H1 (cell line): ENCODE data around the gene TMEM229B. TPM values are rescaled to one million over a fixed set of nuclear protein-coding genes. Genes with fewer than 3 reads are reported as not detected.

Experiments used
- CTCF ChIA-PET: fragments of 300-600 bp; sonication (Branson Sonifier 250); formaldehyde crosslinking; loops from one replicate; lab custom pipeline; 2021; ENCODE audit not compliant: partially characterized antibody; lab: Charles Lee
- POLR2A ChIA-PET: fragments of 300-600 bp; sonication (Branson Sonifier 250); formaldehyde crosslinking; loops from one replicate; lab custom pipeline; 2021; ENCODE audit warnings: inconsistent platforms; ENCODE audit not compliant: partially characterized antibody; lab: Charles Lee
- DNase-seq, 2 experiments: peaks; one replicate each; pipeline versions ENCODE4 v3.0.0 to v3.0.0-alpha.2; 2010 to 2022; ENCODE audit warnings: low spot score in 2 of 2, low read depth in 1 of 2, mixed read lengths in 1 of 2
- FAIRE-seq: peaks from 2 replicates; lab custom pipeline; 2011; peaks lifted over from hg19 to GRCh38; lab: Jason Lieb, UNC
- H2AFZ ChIP-seq: 2 replicates; pipeline ENCODE4 v1.8.1; 2012; ENCODE audit warnings: low read length, inconsistent platforms
- H2AK5ac ChIP-seq: 2 replicates; pipeline ENCODE4 v1.6.1; 2013; ENCODE audit warnings: low read depth, low read length
- H2BK120ac ChIP-seq: replicated peaks from 2 replicates; pipeline ENCODE3; 2013; ENCODE audit warnings: low read depth, low read length, inconsistent platforms
- H2BK12ac ChIP-seq: 2 replicates; pipeline ENCODE4 v1.6.1; 2013; ENCODE audit warnings: low read depth, low read length
- H2BK15ac ChIP-seq: 2 replicates; pipeline ENCODE4 v1.6.1; 2013; ENCODE audit warnings: low read length
- H2BK20ac ChIP-seq: 2 replicates; pipeline ENCODE4 v1.6.1; 2013; ENCODE audit warnings: low read length
- H2BK5ac ChIP-seq: 2 replicates; pipeline ENCODE4 v1.6.1; 2013; ENCODE audit warnings: low read depth, low read length
- H3K14ac ChIP-seq: 2 replicates; pipeline ENCODE4 v1.6.1; 2013; ENCODE audit warnings: inconsistent platforms; ENCODE audit not compliant: insufficient read length
- H3K18ac ChIP-seq: 2 replicates; pipeline ENCODE4 v1.6.1; 2013; ENCODE audit warnings: low read length; ENCODE audit errors: extremely low read depth
- H3K23ac ChIP-seq: 2 replicates; pipeline ENCODE4 v1.6.1; 2013; ENCODE audit warnings: inconsistent platforms; ENCODE audit not compliant: insufficient read length
- H3K23me2 ChIP-seq: 2 replicates; pipeline ENCODE4 v1.6.1; 2013; ENCODE audit warnings: low read depth, low read length
- H3K27ac ChIP-seq: 2 replicates; pipeline ENCODE4 v1.6.1; 2011; ENCODE audit warnings: low read depth, low read length, inconsistent platforms
- H3K27me3 ChIP-seq, 4 experiments: replicated peaks in 1 of 4; 1 replicate in 1 of 4; 2 replicates in 3 of 4; pipeline versions ENCODE4 v1.6.1 to v1.8.1; 2011 to 2013; ENCODE audit warnings: low read length in 3 of 4, mild to moderate bottlenecking in 3 of 4, inconsistent platforms in 2 of 4, mixed read lengths in 2 of 4, moderate library complexity in 1 of 4; ENCODE audit not compliant: control insufficient read depth in 3 of 4, insufficient read depth in 3 of 4; ENCODE audit errors: extremely low read depth in 1 of 4
- H3K36me3 ChIP-seq, 4 experiments: 2 replicates each; pipeline versions ENCODE4 v1.6.1 to v1.8.1; 2011 to 2013; ENCODE audit warnings: mild to moderate bottlenecking in 4 of 4, low read length in 3 of 4, moderate library complexity in 2 of 4, control low read depth in 1 of 4, inconsistent platforms in 1 of 4; ENCODE audit not compliant: insufficient read depth in 4 of 4, control insufficient read depth in 2 of 4
- H3K4ac ChIP-seq: replicated peaks from 2 replicates; pipeline ENCODE3; 2013; ENCODE audit warnings: low read length, low read depth, mixed read lengths, inconsistent platforms; ENCODE audit not compliant: insufficient read length
- H3K4me1 ChIP-seq, 4 experiments: replicated peaks in 1 of 4; 1 replicate in 1 of 4; 2 replicates in 3 of 4; pipeline versions ENCODE4 v1.6.1 to v1.8.1; 2011 to 2013; ENCODE audit warnings: low read length in 3 of 4, inconsistent platforms in 2 of 4, mixed read lengths in 1 of 4; ENCODE audit not compliant: insufficient read depth in 4 of 4, control insufficient read depth in 3 of 4
- H3K4me2 ChIP-seq, 2 experiments: 2 replicates each; pipeline versions ENCODE4 v1.6.1 to v1.8.1; 2011 to 2013; ENCODE audit warnings: low read depth in 2 of 2, low read length in 2 of 2, control low read depth in 1 of 2, inconsistent platforms in 1 of 2, mild to moderate bottlenecking in 1 of 2; ENCODE audit not compliant: insufficient read depth in 1 of 2
- H3K4me3 ChIP-seq, 4 experiments: fragments of 200-600, 300-600 bp in 1 of 4; sonication (generic), shearing (Covaris generic), sonication (Bioruptor Twin) in 1 of 4; 2 replicates each; pipeline versions ENCODE4 v1.5.1 to v1.8.1; 2011 to 2016; ENCODE audit warnings: low read length in 4 of 4, low read depth in 3 of 4, control low read depth in 2 of 4, inconsistent platforms in 2 of 4, mild to moderate bottlenecking in 2 of 4, mixed read lengths in 1 of 4, moderate library complexity in 1 of 4; ENCODE audit not compliant: insufficient read depth in 2 of 4; ENCODE audit errors: extremely low read depth in 1 of 4
- H3K56ac ChIP-seq: replicated peaks from 2 replicates; pipeline ENCODE3; 2013; ENCODE audit warnings: low read depth, mild to moderate bottlenecking, mixed read lengths, low read length, inconsistent platforms; ENCODE audit not compliant: insufficient read length
- H3K79me1 ChIP-seq: 2 replicates; pipeline ENCODE4 v1.6.1; 2013; ENCODE audit warnings: low read depth, low read length, control low read depth
- H3K79me2 ChIP-seq, 2 experiments: 2 replicates each; pipeline versions ENCODE4 v1.6.1 to v1.8.1; 2012 to 2013; ENCODE audit warnings: low read length in 2 of 2, mild to moderate bottlenecking in 2 of 2, inconsistent platforms in 1 of 2; ENCODE audit not compliant: insufficient read depth in 2 of 2, control insufficient read depth in 1 of 2
- H3K9ac ChIP-seq, 4 experiments: replicated peaks in 1 of 4; 1 replicate in 1 of 4; 2 replicates in 3 of 4; pipeline versions ENCODE4 v1.6.1 to v1.8.1; 2011 to 2013; ENCODE audit warnings: low read depth in 3 of 4, low read length in 3 of 4, control low read depth in 2 of 4, mild to moderate bottlenecking in 2 of 4, moderate library complexity in 2 of 4, inconsistent platforms in 1 of 4; ENCODE audit errors: extremely low read depth in 1 of 4
- H3K9me3 ChIP-seq, 2 experiments: 2 replicates each; pipeline versions ENCODE4 v1.6.1 to v1.8.1; 2012 to 2013; ENCODE audit warnings: mild to moderate bottlenecking in 2 of 2, moderate library complexity in 2 of 2, control low read depth in 1 of 2, inconsistent platforms in 1 of 2, low read depth in 1 of 2, low read length in 1 of 2, mixed read lengths in 1 of 2; ENCODE audit not compliant: insufficient read depth in 2 of 2
- H4K20me1 ChIP-seq, 2 experiments: replicated peaks in 1 of 2; 2 replicates each; pipeline versions ENCODE3 to v1.8.1; 2011 to 2013; ENCODE audit warnings: inconsistent platforms in 2 of 2, low read length in 2 of 2, mild to moderate bottlenecking in 1 of 2; ENCODE audit not compliant: insufficient read depth in 2 of 2, control insufficient read depth in 1 of 2
- H4K5ac ChIP-seq: 2 replicates; pipeline ENCODE4 v1.6.1; 2013; ENCODE audit warnings: low read length, low read depth, mixed read lengths, inconsistent platforms; ENCODE audit not compliant: insufficient read length
- H4K8ac ChIP-seq: 2 replicates; pipeline ENCODE4 v1.8.0; 2013; ENCODE audit warnings: mild to moderate bottlenecking, moderate library complexity, low read length, inconsistent platforms; ENCODE audit not compliant: insufficient read depth; ENCODE audit errors: extremely low read depth
- H4K91ac ChIP-seq: replicated peaks from 2 replicates; pipeline ENCODE3; 2013; ENCODE audit warnings: low read length, mixed read lengths, inconsistent platforms; ENCODE audit not compliant: insufficient read length
- ASH2L ChIP-seq: fragments of 200-600, 300-600 bp; sonication (generic); IDR thresholded peaks from one replicate; pipeline ENCODE4 v1.7.1; 2017; ENCODE audit warnings: low read length
- BACH1 ChIP-seq: IDR thresholded peaks from 2 replicates; pipeline ENCODE4 v1.6.1; 2012; ENCODE audit warnings: low read length, improper control_type of control experiment
- CBX5 ChIP-seq: fragments of 300-800, 300-1000 bp; sonication (generic); IDR thresholded peaks from 2 replicates; pipeline ENCODE4 v1.7.1; 2016; ENCODE audit warnings: antibody characterized with exemption, low read length, low read depth
- CHD2 ChIP-seq: IDR thresholded peaks from 2 replicates; pipeline ENCODE4 v1.6.1; 2012; ENCODE audit warnings: low read length, improper control_type of control experiment
- CREB1 ChIP-seq: IDR thresholded peaks from 2 replicates; pipeline ENCODE4 v1.6.1; 2012; ENCODE audit warnings: inconsistent platforms
- EGR1 ChIP-seq: IDR thresholded peaks from 2 replicates; pipeline ENCODE4 v1.6.1; 2011; ENCODE audit warnings: low read depth, low read length, borderline replicate concordance
- FOSL1 ChIP-seq: IDR thresholded peaks from 2 replicates; pipeline ENCODE4 v1.6.1; 2011; ENCODE audit warnings: mild to moderate bottlenecking, low read depth, low read length, moderate library complexity; ENCODE audit not compliant: insufficient read depth
- GTF2F1 ChIP-seq: IDR thresholded peaks from 2 replicates; pipeline ENCODE4 v1.6.1; 2012; ENCODE audit warnings: low read depth, low read length, improper control_type of control experiment, borderline replicate concordance
- JUN ChIP-seq: IDR thresholded peaks from 2 replicates; pipeline ENCODE4 v1.6.1; 2011; ENCODE audit warnings: low read depth, mild to moderate bottlenecking, improper control_type of control experiment, low read length
- KDM5A ChIP-seq: fragments of 200-600 bp; IDR thresholded peaks from 2 replicates; pipeline ENCODE4 v1.7.1; 2012; ENCODE audit warnings: mild to moderate bottlenecking, low read length, inconsistent platforms, mixed read lengths
- MAX ChIP-seq: IDR thresholded peaks from 2 replicates; pipeline ENCODE4 v1.6.1; 2012; ENCODE audit warnings: inconsistent platforms
- PHF8 ChIP-seq: fragments of 200-600 bp; sonication (generic); conservative IDR thresholded peaks from 2 replicates; pipeline ENCODE4 v1.7.1; 2012; ENCODE audit warnings: low read depth, mild to moderate bottlenecking, inconsistent platforms, low read length, moderate library complexity
- RXRA ChIP-seq: IDR thresholded peaks from 2 replicates; pipeline ENCODE4 v1.6.1; 2011; ENCODE audit warnings: low read depth, mild to moderate bottlenecking, low read length, moderate library complexity; ENCODE audit not compliant: insufficient read depth
- SIX5 ChIP-seq: IDR thresholded peaks from 2 replicates; pipeline ENCODE4 v1.6.1; 2011; ENCODE audit warnings: mild to moderate bottlenecking, low read depth, low read length
- SP1 ChIP-seq: IDR thresholded peaks from 2 replicates; pipeline ENCODE4 v1.6.1; 2011; ENCODE audit warnings: low read depth, low read length
- TEAD4 ChIP-seq: IDR thresholded peaks from 2 replicates; pipeline ENCODE4 v1.6.1; 2012; ENCODE audit warnings: low read depth, low read length, inconsistent platforms, mixed read lengths
- WGBS, 2 experiments: shearing (Covaris generic) in 1 of 2; methylation state at CpG; one replicate each; pipeline versions ENCODE4 v1.1.6 to v1.1.7; 2013 to 2015; ENCODE audit warnings: low lambda C conversion rate in 2 of 2, mixed read lengths in 2 of 2, inconsistent platforms in 1 of 2, low coverage in 1 of 2, missing lambda C conversion rate in 1 of 2; ENCODE audit not compliant: insufficient replicate concordance in 2 of 2, insufficient coverage in 1 of 2, insufficient read length in 1 of 2; ENCODE audit errors: extremely low coverage in 1 of 2, missing lambda C conversion rate in 1 of 2; 5-methylcytosine and 5-hydroxymethylcytosine counted together
- polyA plus RNA-seq, 7 experiments: library from polyadenylated mRNA; depleted of rRNA in 3 of 7; stranded (reverse) in 5 of 7; unstranded in 2 of 7; fragments of >200 nt in 5 of 7; fragments of 200-250 nt in 2 of 7; gene quantifications; 1 replicate in 5 of 7; 2 replicates in 1 of 7; 4 replicates in 1 of 7; pipeline versions ENCODE4 v1.2.1 to v1.2.3, GENCODE V29; 2011 to 2013; ENCODE audit warnings: missing spikeins in 2 of 7, mixed read lengths in 2 of 7
- total RNA-seq: library from RNA; stranded (reverse); fragmentation: NEBNext Ultra II Directional; extraction: Animal tissue kit (Norgen Biotek cat#: 25700); gene quantifications from 2 replicates; pipeline ENCODE4 v1.2.1, GENCODE V29; 2021

TMEM229B gene
- total and polyA plus RNA-seq, 2 of the 8 experiments (the other 6 are each of a cell fraction or from before 2014, with no cell fraction given), result 0.73 to 0.85 TPM

- Histone ChIP-seq H2BK12ac (no peak overlapping the region), H2BK20ac (no peak overlapping the region), H3K27me3 (no peaks in the 10 kb centered on the region; a peak in 1 of 7 replicates), H3K9ac (no peak overlapping the region), H2BK15ac (no peak overlapping the region), H3K36me3 (no peaks in the 10 kb centered on the region), H2BK120ac (no peak overlapping the region), H3K9me3 (no peaks in the 10 kb centered on the region), H2BK5ac (no peak overlapping the region), H3K4me3 (no peak overlapping the region), H3K23ac (no peak overlapping the region), H4K5ac (no peak overlapping the region), H3K14ac (no peak overlapping the region), H2AFZ (no peak overlapping the region), H4K20me1 (no peaks in the 10 kb centered on the region), H3K27ac (no peak overlapping the region), H3K23me2 (no peaks in the 10 kb centered on the region; the same call in 1 of the 2 replicates), H3K79me2 (no peaks in the 10 kb centered on the region), H3K4me1 (peaks cover 0 to 2% (median 0%) of the 10 kb centered on the region in 4 experiments; a peak in 2 of 7 replicates), H4K8ac (no peak overlapping the region), H3K79me1 (no peaks in the 10 kb centered on the region), H3K4me2 (no peak overlapping the region), H4K91ac (no peak overlapping the region), H2AK5ac (no peak overlapping the region), H3K4ac (no peak overlapping the region), H3K56ac (no peak overlapping the region), H3K18ac (peak overlapping the region; percentile 9; the same call in 1 of the 2 replicates)
- CTCF ChIA-PET, result interaction anchor here (0.7 to 7.6 kb wide), 11 partner anchors 13 to 121 kb away, joined by 3 to 68 read pairs (median 5); no protein-coding TSS in a partner anchor
- TF ChIP-seq RXRA (no peak), FOSL1 (no peak), TEAD4 (no peak), MAX (no peak), CHD2 (no peak), KDM5A (no peak), JUN (no peak), SIX5 (no peak), SP1 (no peak), BACH1 (no peak), GTF2F1 (no peak), CBX5 (no peak), EGR1 (no peak), ASH2L (no peak), CREB1 (no peak), PHF8 (no peak)
- POLR2A ChIA-PET, result no interaction called here
- no peak for FAIRE-seq
- WGBS, 2 experiments, result 91% methylated on average over 3 of the region's 3 CpGs; no CpG with 5 or more reads in 1 of the 2 experiments
- no peak for DNase-seq
These were observed 24.6 kb downstream of the TMEM229B start for GRCh38 chr14:67463900-67464299.
